Endothelial cell of umbilical vein (primary cell): ENCODE measurements around the gene CXCR3. TPM values are rescaled to one million over a fixed set of nuclear protein-coding genes. Genes with fewer than 3 reads are reported as not detected.

Experiments used
- BruUV-seq: library from RNA; stranded (reverse); fragments of 400-500 nt; replicated peaks from 2 replicates; lab custom pipeline; 2021; lab: Mats Ljungman, UMichigan
- CTCF ChIA-PET: fragments of 300-600, 350-600 bp; sonication (Branson Sonifier 250); formaldehyde crosslinking; loops from one replicate; lab custom pipeline; 2021; ENCODE audit warnings: antibody characterized with exemption, inconsistent platforms; lab: Charles Lee
- POLR2A ChIA-PET: fragments of 300-600, 350-600 bp; sonication (Branson Sonifier 250); formaldehyde crosslinking; loops from one replicate; lab custom pipeline; 2021; ENCODE audit warnings: antibody characterized with exemption, inconsistent platforms; lab: Charles Lee
- DNase-seq: peaks from one replicate; pipeline ENCODE4 v3.0.0-alpha.2; 2011; ENCODE audit warnings: low read depth, low spot score
- FAIRE-seq: peaks from 2 replicates; lab custom pipeline; 2011; peaks lifted over from hg19 to GRCh38; lab: Jason Lieb, UNC
- H2AFZ ChIP-seq: 2 replicates; pipeline ENCODE4 v1.6.0; 2012; ENCODE audit warnings: low read depth, low read length, control low read depth, inconsistent platforms
- H3K27ac ChIP-seq: 2 replicates; pipeline ENCODE4 v1.5.1; 2011; ENCODE audit warnings: low read depth, mild to moderate bottlenecking, control low read depth, low read length, moderate library complexity; ENCODE audit not compliant: insufficient read depth
- H3K27me3 ChIP-seq, 2 experiments: 2 replicates each; pipeline versions ENCODE4 v1.6.0 to v1.6.1; 2011; ENCODE audit warnings: low read length in 2 of 2, mixed read lengths in 1 of 2; ENCODE audit not compliant: control insufficient read depth in 2 of 2, insufficient read depth in 2 of 2
- H3K36me3 ChIP-seq, 2 experiments: 2 replicates in 1 of 2; 3 replicates in 1 of 2; pipeline ENCODE4 v1.5.1; 2011; ENCODE audit warnings: low read length in 2 of 2, mild to moderate bottlenecking in 1 of 2, moderate library complexity in 1 of 2; ENCODE audit not compliant: control insufficient read depth in 2 of 2, insufficient read depth in 2 of 2; ENCODE audit errors: extremely low read depth in 1 of 2
- H3K4me1 ChIP-seq: 3 replicates; pipeline ENCODE4 v1.5.1; 2011; ENCODE audit warnings: mild to moderate bottlenecking, low read length; ENCODE audit not compliant: control insufficient read depth, insufficient read depth; ENCODE audit errors: extremely low read depth
- H3K4me2 ChIP-seq: 2 replicates; pipeline ENCODE4 v1.6.1; 2011; ENCODE audit warnings: low read length, control low read depth, mixed read lengths; ENCODE audit not compliant: insufficient read depth
- H3K4me3 ChIP-seq, 3 experiments: fragments of 200-600 bp in 1 of 3; sonication (generic), shearing (Covaris generic) in 1 of 3; replicated peaks in 1 of 3; 2 replicates each; pipeline ENCODE4 v1.5.1; 2011 to 2016; ENCODE audit warnings: control low read depth in 3 of 3, low read length in 3 of 3, mild to moderate bottlenecking in 2 of 3, inconsistent platforms in 1 of 3, low read depth in 1 of 3, moderate library complexity in 1 of 3; ENCODE audit not compliant: insufficient read depth in 1 of 3
- H3K79me2 ChIP-seq: 2 replicates; pipeline ENCODE4 v1.6.0; 2012; ENCODE audit warnings: low read length, inconsistent platforms; ENCODE audit not compliant: control insufficient read depth, insufficient read depth
- H3K9ac ChIP-seq: replicated peaks from 2 replicates; pipeline ENCODE3; 2011; ENCODE audit warnings: low read length, control low read depth; ENCODE audit not compliant: insufficient read depth; ENCODE audit errors: extremely low read depth
- H3K9me1 ChIP-seq: replicated peaks from 3 replicates; pipeline ENCODE4 v1.6.0; 2011; ENCODE audit warnings: mild to moderate bottlenecking, low read length; ENCODE audit not compliant: control insufficient read depth, insufficient read depth; ENCODE audit errors: extremely low read depth
- H3K9me3 ChIP-seq: replicated peaks from 2 replicates; pipeline ENCODE4 v1.5.1; 2012; ENCODE audit warnings: low read length, inconsistent platforms; ENCODE audit not compliant: control insufficient read depth, insufficient read depth
- H4K20me1 ChIP-seq: replicated peaks from 2 replicates; pipeline ENCODE3; 2011; ENCODE audit warnings: mild to moderate bottlenecking, low read length; ENCODE audit not compliant: control insufficient read depth, insufficient read depth; ENCODE audit errors: extremely low read depth
- EZH2 ChIP-seq: IDR thresholded peaks from 2 replicates; pipeline ENCODE4 v1.6.1; 2012; ENCODE audit warnings: borderline replicate concordance, low read depth, mild to moderate bottlenecking, moderate library complexity, low read length, inconsistent platforms; ENCODE audit not compliant: severe bottlenecking
- FOS ChIP-seq: IDR thresholded peaks from 2 replicates; pipeline ENCODE4 v1.6.1; 2011; ENCODE audit warnings: mild to moderate bottlenecking, low read length, moderate library complexity, borderline replicate concordance; ENCODE audit not compliant: insufficient read depth
- GATA2 ChIP-seq: IDR thresholded peaks from 2 replicates; pipeline ENCODE4 v1.7.0; 2011; ENCODE audit warnings: low read depth, mild to moderate bottlenecking, moderate library complexity, mixed read lengths, low read length; ENCODE audit not compliant: insufficient read length, insufficient read depth
- JUN ChIP-seq: IDR thresholded peaks from 2 replicates; pipeline ENCODE4 v1.6.1; 2011; ENCODE audit warnings: borderline replicate concordance, low read depth; ENCODE audit not compliant: insufficient read length, insufficient read depth
- MYC ChIP-seq: IDR thresholded peaks from one replicate; pipeline ENCODE4 v1.6.1; 2011; ENCODE audit warnings: mild to moderate bottlenecking, low read depth, low read length
- POLR2A ChIP-seq: IDR thresholded peaks from 2 replicates; pipeline ENCODE4 v1.6.1; 2012; ENCODE audit warnings: low read depth, mild to moderate bottlenecking, control low read depth, low read length
- POLR2AphosphoS5 ChIP-seq: IDR thresholded peaks from 2 replicates; pipeline ENCODE4 v1.6.1; 2012; ENCODE audit warnings: low read depth, mild to moderate bottlenecking, control low read depth, low read length, moderate library complexity; ENCODE audit not compliant: insufficient read depth
- dilution Hi-C: fragments of 300-500 bp; cut with MboI; formaldehyde crosslinking; loops from one replicate; pipeline ENCODE4 v1.15.0; 2019; ENCODE audit warnings: low sequenced_read_pairs; ENCODE audit not compliant: extremely low pct_ligation_motif_present
- intact Hi-C: fragments of 100-400 bp; cut with micrococcal nuclease; formaldehyde crosslinking; loops from one replicate; pipeline ENCODE4 v1.10.0; 2022
- polyA plus RNA-seq, 4 experiments: library from polyadenylated mRNA; depleted of rRNA in 3 of 4; stranded (reverse) in 3 of 4; unstranded in 1 of 4; fragments of >200 nt; gene quantifications; 2 replicates each; pipeline versions ENCODE4 v1.2.1 to v1.2.3, GENCODE V29; 2011 to 2012; ENCODE audit warnings: missing spikeins in 1 of 4
- total RNA-seq: library from RNA; stranded (reverse); gene quantifications from 2 replicates; pipeline ENCODE4 v1.2.3, GENCODE V29; 2021
- TF ChIP-seq, protein P1 (sequence below), 2 donors: IDR thresholded peaks; 1 replicate in 1 of 2; 2 replicates in 1 of 2; pipeline ENCODE4 v1.5.1; 2011; ENCODE audit warnings: low read length in 2 of 2, mild to moderate bottlenecking in 2 of 2, moderate library complexity in 2 of 2, control low read depth in 1 of 2, inconsistent platforms in 1 of 2, low read depth in 1 of 2; ENCODE audit not compliant: insufficient read depth in 1 of 2; ENCODE audit errors: extremely low read depth in 1 of 2
- TF ChIP-seq, protein P2 (sequence below): IDR thresholded peaks from 2 replicates; pipeline ENCODE4 v1.6.1; 2011; ENCODE audit not compliant: insufficient read depth, insufficient read length

The CXCR3 gene
- total and polyA plus RNA-seq, 2 donors (not counting 3 experiments of a cell fraction or from before 2014, with no cell fraction given) = not detected

DNA sequence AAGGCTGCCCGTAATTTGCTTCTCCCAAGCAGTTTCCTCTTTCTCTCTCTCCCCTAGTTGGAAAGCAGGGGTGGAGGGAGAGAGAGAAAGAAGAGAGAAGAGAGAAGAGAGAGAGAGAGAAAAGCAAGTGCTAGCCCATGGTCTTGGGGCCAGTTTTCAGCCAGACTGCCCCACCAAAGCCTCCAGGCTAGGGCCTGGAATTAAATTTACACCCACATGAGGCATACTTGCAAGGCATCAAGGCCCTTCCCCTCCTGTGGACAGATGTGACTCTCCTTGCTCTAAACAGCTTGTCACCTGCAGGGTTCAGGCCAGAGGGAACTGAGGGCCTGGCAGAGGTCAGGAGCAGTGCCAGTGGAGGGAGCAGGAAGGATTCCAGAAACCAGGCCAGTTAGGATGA lies 1.7 kb upstream of the CXCR3 start:
- POLR2A ChIA-PET = no interaction called here
- CTCF ChIA-PET = no interaction called here
- no TSS peak for BruUV-seq
- peaks cover 0 to 2% of the 10 kb centered on the region in 2 experiments for H3K36me3 ChIP-seq
- no peak overlapping the region for H3K4me3 ChIP-seq
- no peak for TF ChIP-seq FOS
- TF ChIP-seq, protein P1, sequence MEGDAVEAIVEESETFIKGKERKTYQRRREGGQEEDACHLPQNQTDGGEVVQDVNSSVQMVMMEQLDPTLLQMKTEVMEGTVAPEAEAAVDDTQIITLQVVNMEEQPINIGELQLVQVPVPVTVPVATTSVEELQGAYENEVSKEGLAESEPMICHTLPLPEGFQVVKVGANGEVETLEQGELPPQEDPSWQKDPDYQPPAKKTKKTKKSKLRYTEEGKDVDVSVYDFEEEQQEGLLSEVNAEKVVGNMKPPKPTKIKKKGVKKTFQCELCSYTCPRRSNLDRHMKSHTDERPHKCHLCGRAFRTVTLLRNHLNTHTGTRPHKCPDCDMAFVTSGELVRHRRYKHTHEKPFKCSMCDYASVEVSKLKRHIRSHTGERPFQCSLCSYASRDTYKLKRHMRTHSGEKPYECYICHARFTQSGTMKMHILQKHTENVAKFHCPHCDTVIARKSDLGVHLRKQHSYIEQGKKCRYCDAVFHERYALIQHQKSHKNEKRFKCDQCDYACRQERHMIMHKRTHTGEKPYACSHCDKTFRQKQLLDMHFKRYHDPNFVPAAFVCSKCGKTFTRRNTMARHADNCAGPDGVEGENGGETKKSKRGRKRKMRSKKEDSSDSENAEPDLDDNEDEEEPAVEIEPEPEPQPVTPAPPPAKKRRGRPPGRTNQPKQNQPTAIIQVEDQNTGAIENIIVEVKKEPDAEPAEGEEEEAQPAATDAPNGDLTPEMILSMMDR (IDR thresholded peaks at IDR 0.05; ENCODE audit: extremely low read depth in 1 of 2, insufficient read depth in 1 of 2, low read depth in 1 of 2, low read length in 2 of 2) = no peak
- TF ChIP-seq POLR2AphosphoS5 = no peak
- TF ChIP-seq MYC = no peak
- TF ChIP-seq JUN = no peak
- TF ChIP-seq GATA2 = no peak
- TF ChIP-seq, protein P2, sequence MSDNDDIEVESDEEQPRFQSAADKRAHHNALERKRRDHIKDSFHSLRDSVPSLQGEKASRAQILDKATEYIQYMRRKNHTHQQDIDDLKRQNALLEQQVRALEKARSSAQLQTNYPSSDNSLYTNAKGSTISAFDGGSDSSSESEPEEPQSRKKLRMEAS = no peak
- TF ChIP-seq POLR2A = no peak
- no peak for TF ChIP-seq EZH2
- H3K27me3 ChIP-seq = no peaks in the 10 kb centered on the region
- H4K20me1 ChIP-seq = no peaks in the 10 kb centered on the region
- no peaks in the 10 kb centered on the region for H3K79me2 ChIP-seq
- H3K27ac ChIP-seq = no peak overlapping the region
- no peaks in the 10 kb centered on the region for H3K9me3 ChIP-seq
- DNase-seq (no peak), FAIRE-seq (no peak)
- no peaks in the 10 kb centered on the region for H3K9me1 ChIP-seq
- dilution Hi-C loops (no loop called here), intact Hi-C loops (no loop called here)
- no peak overlapping the region for H2AFZ ChIP-seq
- peaks cover 11% of the 10 kb centered on the region for H3K4me1 ChIP-seq
- H3K9ac ChIP-seq = no peak overlapping the region
- no peak overlapping the region for H3K4me2 ChIP-seq
